ENCODE data around the gene MGRN1.

Gene MGRN1

DNA sequence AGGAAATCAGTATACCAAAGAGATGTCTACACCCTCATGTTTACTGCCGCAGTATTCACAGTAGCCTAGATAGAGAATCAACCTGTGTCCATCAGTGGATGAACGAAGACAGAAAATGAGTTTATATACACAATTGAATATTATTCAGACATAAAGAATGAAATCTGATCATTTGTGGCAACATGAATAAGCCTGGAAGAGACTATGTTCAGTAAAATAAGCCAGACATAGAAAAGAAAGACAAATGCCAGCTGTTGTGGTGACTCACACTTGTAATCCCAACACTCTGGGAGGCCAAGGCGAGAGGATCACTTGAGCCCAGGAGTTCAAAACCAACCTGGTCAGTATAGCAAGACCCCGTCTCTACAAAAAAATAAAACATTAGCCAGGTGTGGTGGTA is 84.9 kb downstream of the MGRN1 start:
- no peak for FAIRE-seq
- DNase-seq (ENCODE audit: insufficient read length, low spot score), result no peak
- TF ChIP-seq, protein P1, sequence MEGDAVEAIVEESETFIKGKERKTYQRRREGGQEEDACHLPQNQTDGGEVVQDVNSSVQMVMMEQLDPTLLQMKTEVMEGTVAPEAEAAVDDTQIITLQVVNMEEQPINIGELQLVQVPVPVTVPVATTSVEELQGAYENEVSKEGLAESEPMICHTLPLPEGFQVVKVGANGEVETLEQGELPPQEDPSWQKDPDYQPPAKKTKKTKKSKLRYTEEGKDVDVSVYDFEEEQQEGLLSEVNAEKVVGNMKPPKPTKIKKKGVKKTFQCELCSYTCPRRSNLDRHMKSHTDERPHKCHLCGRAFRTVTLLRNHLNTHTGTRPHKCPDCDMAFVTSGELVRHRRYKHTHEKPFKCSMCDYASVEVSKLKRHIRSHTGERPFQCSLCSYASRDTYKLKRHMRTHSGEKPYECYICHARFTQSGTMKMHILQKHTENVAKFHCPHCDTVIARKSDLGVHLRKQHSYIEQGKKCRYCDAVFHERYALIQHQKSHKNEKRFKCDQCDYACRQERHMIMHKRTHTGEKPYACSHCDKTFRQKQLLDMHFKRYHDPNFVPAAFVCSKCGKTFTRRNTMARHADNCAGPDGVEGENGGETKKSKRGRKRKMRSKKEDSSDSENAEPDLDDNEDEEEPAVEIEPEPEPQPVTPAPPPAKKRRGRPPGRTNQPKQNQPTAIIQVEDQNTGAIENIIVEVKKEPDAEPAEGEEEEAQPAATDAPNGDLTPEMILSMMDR (IDR thresholded peaks at IDR 0.05; ENCODE audit: insufficient read depth, missing control alignments), result no peak

DNA sequence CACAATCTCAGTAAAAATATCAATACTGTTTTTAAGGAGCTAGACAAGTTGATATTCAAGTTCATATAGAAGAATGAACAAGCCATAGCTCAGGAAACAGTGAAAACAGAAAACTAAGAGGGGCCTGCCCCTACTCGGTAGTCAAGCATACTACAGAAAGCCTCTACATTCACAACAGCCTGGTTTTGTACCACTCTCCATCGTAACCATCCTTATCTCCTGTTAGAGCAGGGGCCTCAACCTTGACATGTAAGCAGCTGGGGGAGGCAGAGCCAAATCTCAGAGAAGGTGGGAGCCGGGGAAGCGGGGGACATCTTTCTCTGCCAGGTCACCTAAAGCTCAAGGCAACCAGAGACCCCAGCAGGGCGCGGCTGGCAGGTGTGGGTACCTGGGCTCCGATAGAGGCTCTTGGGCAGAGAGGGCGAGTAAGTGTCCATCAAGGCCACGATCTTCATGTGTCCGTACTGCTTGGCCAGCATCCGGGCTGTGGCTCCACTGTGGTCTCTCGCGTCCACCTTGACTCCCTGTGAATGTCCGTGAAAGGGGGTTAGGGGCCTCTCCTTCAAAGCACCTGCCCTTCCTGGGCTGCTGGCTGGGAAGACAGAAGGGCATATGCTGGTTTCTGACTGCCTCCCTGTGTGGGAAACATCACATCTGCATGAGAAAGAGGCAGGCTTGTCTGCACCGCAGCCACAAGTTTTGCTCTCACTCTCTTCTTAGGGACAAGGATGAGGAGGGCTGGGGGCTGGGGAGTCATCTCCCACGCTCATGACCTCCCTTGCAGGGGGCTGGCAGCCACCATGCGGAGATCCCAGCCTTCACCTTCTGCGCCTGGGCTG is 89.3 kb downstream of the MGRN1 start:
- TF ChIP-seq, protein P1 (IDR thresholded peaks at IDR 0.05; ENCODE audit: insufficient read depth, missing control alignments), result no peak
- FAIRE-seq (no peak), DNase-seq (ENCODE audit: insufficient read length, low spot score) (no peak)

DNA sequence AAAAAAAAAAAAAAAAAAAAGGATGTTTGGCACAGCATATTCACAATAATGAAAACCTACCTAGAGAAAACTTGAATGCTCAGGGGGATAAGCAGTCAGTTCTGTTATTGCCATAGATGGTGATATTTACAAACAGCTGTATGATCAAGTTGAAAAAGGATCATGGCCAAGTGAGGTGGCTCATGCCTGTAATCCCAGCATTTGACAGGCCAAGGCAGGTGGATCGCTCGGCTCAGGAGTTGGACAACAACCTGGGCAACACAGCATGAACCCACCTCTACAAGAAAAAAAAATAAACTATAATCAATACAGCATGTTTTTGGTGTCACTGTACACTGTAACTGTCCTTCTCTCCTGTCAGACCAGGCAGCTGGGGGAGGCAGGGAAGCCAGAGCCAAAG is 90.4 kb downstream of the MGRN1 start:
- FAIRE-seq, result no peak
- TF ChIP-seq, protein P1 (IDR thresholded peaks at IDR 0.05; ENCODE audit: insufficient read depth, missing control alignments), result no peak
- no peak for DNase-seq (ENCODE audit: insufficient read length, low spot score)

DNA sequence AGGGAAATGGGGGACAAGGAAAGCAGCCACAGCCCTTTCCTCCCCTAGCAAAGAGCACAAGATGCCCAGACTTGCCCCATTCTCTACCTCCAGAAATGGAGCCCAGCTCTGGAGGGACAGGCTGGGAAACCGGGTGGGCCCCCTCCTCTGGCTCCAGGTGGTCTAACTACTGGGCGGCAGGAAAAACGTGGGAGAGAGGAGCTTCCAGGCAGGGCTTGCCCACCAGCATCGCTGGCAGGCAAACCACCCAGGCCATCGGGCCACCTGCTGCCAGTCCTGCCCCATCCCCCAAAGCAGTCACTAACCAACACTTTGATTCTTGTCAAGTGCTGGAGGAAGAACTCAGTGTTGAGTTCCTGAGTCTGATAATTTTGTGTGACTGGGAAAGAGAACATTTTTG is 93.8 kb downstream of the MGRN1 start:
- TF ChIP-seq, protein P1 (IDR thresholded peaks at IDR 0.05; ENCODE audit: insufficient read depth, missing control alignments), result no peak
- DNase-seq (ENCODE audit: insufficient read length, low spot score), result no peak

DNA sequence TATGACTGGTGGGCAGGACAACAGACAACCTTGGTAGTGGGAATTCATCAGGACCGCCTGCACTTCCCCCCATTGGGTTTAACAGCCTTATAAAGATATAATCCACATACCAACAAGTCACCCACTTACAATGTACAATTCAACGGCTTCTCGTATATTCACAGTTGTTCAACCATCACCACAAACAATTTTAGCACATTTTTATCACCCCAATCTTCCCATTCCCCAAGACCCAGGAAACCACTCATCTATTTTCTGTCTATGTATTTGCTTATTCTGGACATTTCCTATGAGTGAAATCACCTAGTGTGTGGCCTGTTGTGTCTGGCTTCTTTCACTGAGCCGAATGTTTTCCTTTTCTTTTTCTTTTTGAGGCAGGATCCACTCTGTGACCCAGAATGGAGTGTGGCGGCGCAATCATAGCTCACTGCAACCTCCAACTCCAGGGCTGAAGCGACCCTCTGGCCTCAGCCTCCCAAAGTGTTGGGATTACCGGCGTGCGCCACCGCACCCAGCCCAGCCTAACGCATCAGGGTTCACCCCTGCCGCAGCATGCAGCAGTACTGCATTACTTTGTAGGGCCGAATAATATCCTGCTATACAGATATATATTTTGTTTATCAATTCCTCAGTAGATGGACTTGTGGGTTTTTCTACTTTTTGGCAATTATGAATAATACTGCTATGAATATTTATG is 98.6 kb downstream of the MGRN1 start:
- FAIRE-seq (no peak), DNase-seq (ENCODE audit: insufficient read length, low spot score) (no peak)
- TF ChIP-seq, protein P1 (IDR thresholded peaks at IDR 0.05; ENCODE audit: insufficient read depth, missing control alignments), result no peak

More for the DNA sequence above, 93.8 kb downstream of the MGRN1 start:
- FAIRE-seq, result no peak

DNA sequence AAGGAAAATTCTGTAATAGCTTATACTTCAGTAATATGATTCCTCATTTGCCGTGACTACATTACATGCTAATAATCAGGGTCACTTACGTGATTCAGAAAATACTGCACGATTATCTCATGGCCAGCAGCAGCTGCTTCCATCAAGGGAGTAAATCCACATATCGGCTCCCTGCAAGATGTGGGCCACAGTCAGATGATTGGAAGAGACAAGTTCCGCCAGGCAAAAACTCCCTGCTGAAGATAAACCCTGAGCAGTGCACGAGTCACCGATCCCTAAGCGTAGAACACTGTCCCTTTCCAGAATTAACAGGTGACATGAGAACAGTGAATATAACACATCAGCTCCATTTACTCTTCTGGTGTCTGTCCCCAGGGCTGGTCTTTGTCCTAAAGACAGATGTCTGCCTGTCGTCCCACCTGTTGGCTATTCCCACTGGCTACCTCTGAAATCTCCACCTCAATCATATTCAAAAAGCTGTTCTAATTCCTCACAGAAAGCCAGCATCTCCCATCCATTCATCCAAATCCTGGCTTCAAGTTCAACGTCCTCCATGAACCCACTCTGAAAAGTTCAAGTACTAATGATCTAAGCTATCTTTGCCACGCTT is 100.1 kb downstream of the MGRN1 start:
- DNase-seq (ENCODE audit: insufficient read length, low spot score) (no peak), FAIRE-seq (no peak)
- TF ChIP-seq, protein P1 (IDR thresholded peaks at IDR 0.05; ENCODE audit: insufficient read depth, missing control alignments), result no peak
